ENCODE data around the gene C1QL4.

- TF ChIP-seq CTCF (IDR thresholded peaks at IDR 0.05) (no peak), EZH2 (IDR thresholded peaks at IDR 0.05; ENCODE audit: borderline replicate concordance, insufficient read depth, low read depth, low read length, poor library complexity, severe bottlenecking) (no peak)
These were observed 11.4 kb downstream of the C1QL4 start for GRCh38 chr12:49325606-49326005.
